Fibroblast of villous mesenchyme (primary cell): ENCODE results near the gene CASP8AP2. TPM values are rescaled to one million over a fixed set of nuclear protein-coding genes. Genes with fewer than 3 reads are reported as not detected.

Source experiments
- DNase-seq: peaks from one replicate; pipeline ENCODE4 v3.0.0-alpha.2; 2010; ENCODE audit warnings: low read depth
- H3K4me3 ChIP-seq: 2 replicates; pipeline ENCODE4 v1.5.1; 2011; ENCODE audit warnings: low read depth, mild to moderate bottlenecking, low read length
- total RNA-seq: library from RNA; depleted of rRNA; stranded (reverse); fragments of >200 nt; gene quantifications from 2 replicates; pipeline ENCODE4 v1.2.3, GENCODE V29; 2012
- TF ChIP-seq, protein P1 (sequence below): IDR thresholded peaks from 2 replicates; pipeline ENCODE4 v1.5.1; 2012; ENCODE audit warnings: low read depth, mild to moderate bottlenecking, low read length; ENCODE audit not compliant: insufficient read depth

CASP8AP2 gene
- total RNA-seq, 1 donor, result 18.1 TPM

DNA sequence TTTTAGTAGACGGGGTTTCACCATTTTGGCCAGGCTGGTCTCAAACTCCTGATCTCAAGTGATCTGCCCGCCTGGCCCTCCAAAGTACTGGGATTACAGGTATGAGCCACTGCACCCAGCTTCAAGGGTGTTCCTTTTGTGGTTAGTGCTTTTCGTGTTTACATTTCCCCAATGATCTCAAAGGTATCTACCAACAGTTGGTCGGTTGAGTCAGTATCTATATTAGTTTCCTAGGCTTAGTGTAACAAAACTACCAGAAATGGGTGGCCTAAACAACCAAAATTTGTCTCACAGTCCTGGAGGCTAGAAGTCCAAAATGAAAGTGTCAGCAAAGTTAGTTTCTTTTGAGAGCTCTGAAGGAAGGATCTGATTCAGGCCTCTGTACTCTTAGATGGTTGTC is 30.1 kb downstream of the CASP8AP2 start:
- DNase-seq, result no peak
- no peak overlapping the region for H3K4me3 ChIP-seq
- TF ChIP-seq, protein P1, sequence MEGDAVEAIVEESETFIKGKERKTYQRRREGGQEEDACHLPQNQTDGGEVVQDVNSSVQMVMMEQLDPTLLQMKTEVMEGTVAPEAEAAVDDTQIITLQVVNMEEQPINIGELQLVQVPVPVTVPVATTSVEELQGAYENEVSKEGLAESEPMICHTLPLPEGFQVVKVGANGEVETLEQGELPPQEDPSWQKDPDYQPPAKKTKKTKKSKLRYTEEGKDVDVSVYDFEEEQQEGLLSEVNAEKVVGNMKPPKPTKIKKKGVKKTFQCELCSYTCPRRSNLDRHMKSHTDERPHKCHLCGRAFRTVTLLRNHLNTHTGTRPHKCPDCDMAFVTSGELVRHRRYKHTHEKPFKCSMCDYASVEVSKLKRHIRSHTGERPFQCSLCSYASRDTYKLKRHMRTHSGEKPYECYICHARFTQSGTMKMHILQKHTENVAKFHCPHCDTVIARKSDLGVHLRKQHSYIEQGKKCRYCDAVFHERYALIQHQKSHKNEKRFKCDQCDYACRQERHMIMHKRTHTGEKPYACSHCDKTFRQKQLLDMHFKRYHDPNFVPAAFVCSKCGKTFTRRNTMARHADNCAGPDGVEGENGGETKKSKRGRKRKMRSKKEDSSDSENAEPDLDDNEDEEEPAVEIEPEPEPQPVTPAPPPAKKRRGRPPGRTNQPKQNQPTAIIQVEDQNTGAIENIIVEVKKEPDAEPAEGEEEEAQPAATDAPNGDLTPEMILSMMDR, result no peak

DNA sequence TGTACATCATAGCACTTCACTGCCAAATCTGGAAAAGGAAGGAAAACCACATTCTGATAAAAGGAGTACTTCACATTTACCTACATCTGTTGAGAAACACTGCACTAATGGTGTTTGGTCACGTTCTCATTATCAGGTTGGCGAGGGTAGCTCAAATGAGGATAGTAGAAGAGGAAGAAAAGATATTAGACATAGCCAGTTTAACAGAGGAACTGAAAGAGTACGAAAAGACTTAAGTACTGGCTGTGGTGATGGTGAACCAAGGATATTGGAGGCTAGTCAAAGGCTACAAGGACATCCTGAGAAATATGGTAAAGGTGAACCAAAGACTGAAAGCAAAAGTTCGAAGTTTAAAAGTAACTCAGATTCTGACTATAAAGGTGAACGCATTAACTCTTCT is 32.6 kb downstream of the CASP8AP2 start:
- no peak for DNase-seq
- H3K4me3 ChIP-seq, result no peak overlapping the region
- TF ChIP-seq, protein P1, result no peak

DNA sequence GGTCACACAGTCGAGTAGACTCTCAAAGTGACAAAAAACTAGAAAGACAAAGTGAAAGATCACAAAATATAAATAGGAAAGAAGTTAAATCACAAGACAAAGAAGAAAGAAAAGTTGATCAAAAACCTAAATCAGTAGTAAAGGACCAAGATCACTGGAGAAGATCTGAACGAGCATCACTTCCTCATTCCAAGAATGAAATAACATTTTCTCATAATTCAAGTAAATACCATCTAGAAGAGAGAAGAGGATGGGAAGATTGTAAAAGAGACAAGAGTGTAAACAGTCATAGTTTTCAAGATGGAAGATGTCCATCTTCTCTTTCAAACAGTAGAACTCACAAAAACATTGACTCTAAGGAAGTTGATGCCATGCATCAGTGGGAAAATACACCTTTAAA is 33.0 kb downstream of the CASP8AP2 start:
- TF ChIP-seq, protein P1, result no peak
- H3K4me3 ChIP-seq, result no peak overlapping the region
- DNase-seq, result no peak

DNA sequence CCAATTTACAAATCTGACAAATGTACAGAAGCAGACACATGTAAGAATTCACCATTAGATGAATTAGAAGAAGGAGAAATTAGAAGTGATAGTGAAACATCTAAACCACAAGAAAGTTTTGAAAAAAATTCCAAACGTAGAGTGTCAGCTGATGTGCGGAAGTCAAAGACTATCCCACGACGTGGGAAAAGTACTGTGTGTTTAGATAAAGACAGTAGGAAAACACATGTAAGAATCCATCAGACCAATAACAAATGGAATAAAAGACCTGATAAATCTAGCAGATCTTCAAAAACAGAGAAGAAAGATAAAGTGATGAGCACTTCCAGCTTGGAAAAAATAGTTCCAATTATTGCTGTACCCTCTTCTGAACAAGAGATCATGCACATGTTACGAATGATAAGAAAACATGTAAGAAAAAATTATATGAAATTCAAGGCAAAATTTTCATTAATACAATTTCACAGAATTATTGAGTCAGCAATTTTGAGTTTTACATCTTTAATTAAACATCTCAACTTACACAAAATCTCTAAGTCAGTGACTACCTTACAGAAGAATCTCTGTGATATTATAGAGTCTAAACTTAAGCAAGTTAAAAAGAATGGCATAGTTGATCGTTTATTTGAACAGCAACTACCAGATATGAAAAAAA is 36.5 kb downstream of the CASP8AP2 start:
- TF ChIP-seq, protein P1, result no peak

DNA sequence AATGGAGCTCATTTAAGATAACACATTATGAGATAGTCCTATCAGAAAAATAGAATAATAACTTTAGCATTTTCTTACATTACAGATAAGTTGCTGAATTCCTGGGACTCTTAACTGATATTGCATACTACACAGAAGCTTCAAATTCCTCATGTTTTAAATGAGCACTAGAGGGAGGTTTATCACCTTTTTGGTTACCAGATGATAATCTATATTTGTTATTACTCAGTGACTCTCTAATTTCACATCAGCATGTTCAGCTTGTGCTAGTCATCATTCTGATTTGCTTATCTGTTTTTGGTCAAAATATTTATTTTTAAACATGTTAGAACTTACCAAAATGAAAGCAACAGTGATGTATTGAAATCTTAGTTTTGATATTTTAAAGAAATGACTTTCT is 44.0 kb downstream of the CASP8AP2 start:
- no peak overlapping the region for H3K4me3 ChIP-seq
- DNase-seq, result no peak
- TF ChIP-seq, protein P1, result no peak

More for the DNA sequence above, 36.5 kb downstream of the CASP8AP2 start:
- no peak for DNase-seq
- no peak overlapping the region for H3K4me3 ChIP-seq

DNA sequence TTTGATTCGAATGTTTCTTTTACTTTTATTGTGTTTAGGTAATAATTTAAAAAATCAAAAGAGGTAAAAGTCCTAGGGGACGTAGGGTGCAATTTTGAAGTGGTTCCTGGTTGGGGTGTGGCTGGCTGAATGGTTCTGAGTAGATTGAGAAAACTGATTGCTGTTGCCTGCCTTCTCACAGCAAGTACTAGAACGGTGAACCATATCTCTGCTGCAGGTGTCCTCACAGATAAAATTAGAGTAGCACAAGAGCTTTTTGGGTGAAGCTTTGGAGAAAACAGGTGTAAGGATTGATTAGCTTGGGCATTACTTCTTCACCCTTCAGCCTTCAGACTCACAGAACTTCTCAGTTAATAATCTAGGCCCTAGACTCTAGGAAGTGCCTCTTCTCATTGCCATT is 44.8 kb downstream of the CASP8AP2 start:
- TF ChIP-seq, protein P1, result no peak
- DNase-seq, result no peak
- H3K4me3 ChIP-seq, result no peak overlapping the region
